AG08396 (cell line): ENCODE results near the gene OR8K3.

Source experiments
- DNase-seq: peaks from one replicate; pipeline ENCODE4 v3.0.0; 2012; ENCODE audit warnings: low spot score, mixed read lengths

Gene OR8K3

GRCh38 chr11:56314844-56315243, at the start of gene OR8K3:
Gene OR8K3 (plus strand): TSS chr11:56315144. CDS start chr11:56318307, 3,163 bp downstream.
- no peak for DNase-seq

DNA sequence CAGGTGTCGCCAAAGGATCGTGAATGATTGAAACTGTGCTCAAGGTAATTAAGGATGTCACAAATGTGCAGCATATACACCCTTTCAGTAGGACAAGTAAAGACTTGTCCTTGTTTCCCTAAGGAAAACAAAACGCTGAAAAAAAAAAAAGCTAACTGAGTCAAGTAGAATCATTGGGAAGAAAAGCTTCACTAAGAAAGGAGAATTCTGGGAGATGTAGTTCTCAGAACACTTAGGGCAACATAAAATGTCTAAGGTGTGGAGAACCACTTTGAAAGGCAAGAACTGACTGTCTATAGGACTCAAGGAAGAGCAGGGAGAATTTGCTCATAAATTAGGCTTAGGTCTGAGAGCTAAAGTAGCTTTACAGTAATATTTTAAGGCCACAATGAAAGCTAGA, 43.9 kb upstream of the OR8K3 start:
- DNase-seq, result no peak

DNA sequence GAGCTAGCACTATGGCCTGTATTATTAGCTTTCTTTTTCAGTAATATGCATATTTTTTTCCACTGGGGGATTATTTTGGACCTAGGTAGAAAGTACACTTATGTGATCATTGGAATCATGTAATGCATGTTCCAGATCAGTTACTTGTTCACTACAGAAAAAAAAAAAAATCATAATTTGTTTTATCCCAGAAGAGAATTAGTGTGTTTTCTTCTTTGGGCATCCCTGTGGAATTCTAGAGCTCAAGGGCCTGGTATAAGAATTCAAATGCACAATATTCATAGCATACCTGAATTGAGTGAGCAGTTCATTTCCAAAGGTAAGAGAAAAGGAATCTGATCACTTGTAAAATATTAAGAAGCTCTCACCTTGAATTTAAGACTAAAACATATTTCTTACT, 41.1 kb upstream of the OR8K3 start, which contains the start of gene OR5T1:
Gene OR5T1 (plus strand): TSS at position 301 of the 400 bp plus-strand sequence. CDS start 1,485 bp downstream, outside the sequence.
- no peak for DNase-seq

DNA sequence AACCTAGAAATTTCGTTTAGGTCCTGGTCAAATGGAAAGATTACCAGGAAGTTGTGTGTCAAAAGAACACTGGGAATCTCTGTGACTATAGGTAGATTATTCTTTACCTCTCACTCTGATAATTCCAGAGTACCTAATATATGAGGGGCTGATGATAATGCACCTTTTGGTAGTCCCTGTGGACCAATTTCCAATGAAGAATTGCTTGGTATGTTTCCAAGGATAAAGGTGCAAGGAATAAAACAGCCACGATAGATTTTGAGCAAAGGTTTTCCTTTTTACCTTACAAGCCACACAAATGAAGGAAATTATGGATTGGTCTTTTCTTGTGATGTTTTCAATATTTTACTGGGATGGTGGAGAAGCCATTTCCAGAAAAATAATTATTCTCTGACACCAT, 22.8 kb upstream of the OR8K3 start, which contains the start of gene OR8H1:
Gene OR8H1 (minus strand): TSS at position 101 of the 400 bp plus-strand sequence. CDS start 1,192 bp downstream, outside the sequence.
- DNase-seq, result no peak

DNA sequence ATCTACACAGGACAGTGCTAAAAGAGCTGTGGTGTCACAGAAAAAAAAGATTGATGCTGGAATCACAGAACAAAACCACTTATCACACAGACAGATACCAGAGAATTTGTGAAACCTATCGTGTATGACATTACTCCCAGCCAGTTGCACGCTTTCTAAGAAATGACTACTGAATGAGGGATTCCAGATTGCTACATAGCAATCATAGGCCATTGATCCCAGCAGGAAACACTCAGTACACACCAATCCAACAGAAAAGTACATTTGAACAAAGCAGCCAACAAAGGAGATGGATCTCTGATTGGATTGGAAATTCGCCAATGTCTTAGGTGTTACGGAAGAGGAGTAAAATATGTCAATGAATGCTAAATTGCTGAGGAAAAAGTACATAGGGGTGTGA, 18.0 kb upstream of the OR8K3 start:
- no peak for DNase-seq

DNA sequence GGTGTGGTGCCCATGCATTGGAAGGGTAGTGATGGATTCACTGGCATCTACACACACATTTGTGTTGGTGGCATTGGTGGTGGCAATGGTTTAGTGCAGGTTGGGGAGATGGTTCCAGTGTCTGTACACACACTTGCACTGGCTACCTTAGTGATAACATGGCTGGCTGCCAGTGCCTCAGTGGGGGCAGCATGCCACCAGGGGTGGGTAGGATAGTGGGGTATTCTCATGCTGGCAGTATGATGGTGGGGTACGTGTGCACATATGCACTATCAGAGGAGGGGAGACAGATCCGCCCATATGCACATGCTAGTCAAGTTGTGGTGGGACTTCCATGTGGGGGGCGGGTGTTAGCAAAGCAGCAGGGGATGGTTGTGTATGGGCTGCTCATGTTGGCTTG, 7.1 kb upstream of the OR8K3 start:
- no peak for DNase-seq

- DNase-seq, result peak; percentile 2
Observed at GRCh38 chr11:56331861-56332491, 17.0 kb downstream of the OR8K3 start.

- no peak for DNase-seq
Observed at GRCh38 chr11:56333156-56333555, 18.2 kb downstream of the OR8K3 start.

DNA sequence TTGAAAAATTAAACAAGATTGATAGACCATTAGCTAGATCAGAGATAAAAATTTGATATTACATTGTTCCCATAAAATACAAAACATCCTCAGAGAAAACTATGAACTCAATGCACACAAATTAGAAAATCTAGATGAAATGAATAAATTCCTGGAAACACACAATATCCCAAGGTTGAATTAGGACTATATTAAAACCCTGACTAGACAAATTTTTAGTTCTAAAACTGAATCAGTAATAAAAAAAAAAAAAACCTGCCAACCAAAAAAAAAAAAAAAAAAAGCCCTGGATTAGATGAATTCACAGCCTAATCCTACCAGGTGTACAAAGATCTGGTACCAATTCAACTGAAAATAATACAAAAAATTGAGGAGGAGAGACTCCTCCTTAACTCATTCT, 25.3 kb downstream of the OR8K3 start:
- DNase-seq, result no peak

DNA sequence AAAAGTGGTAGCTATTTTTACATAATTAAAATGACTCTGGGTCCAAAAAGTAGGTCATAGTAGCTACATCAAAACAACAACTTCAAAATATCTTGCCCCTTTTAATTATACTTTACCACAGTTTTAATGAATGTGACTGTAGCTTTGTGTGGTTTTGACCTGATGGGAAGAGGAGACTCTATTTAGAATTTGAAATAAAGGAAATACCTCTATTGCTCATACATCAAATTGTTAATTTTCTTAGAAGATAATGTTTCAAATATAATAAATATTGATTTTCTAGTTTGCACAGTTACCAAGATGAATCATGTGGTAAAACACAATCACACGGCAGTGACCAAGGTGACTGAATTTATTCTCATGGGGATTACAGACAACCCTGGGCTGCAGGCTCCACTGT, 30.8 kb downstream of the OR8K3 start, which contains the start of gene OR8K1:
Gene OR8K1 (plus strand): TSS at position 301 of the 400 bp plus-strand sequence. CDS start 0 bp downstream, at position 301.
- no peak for DNase-seq

DNA sequence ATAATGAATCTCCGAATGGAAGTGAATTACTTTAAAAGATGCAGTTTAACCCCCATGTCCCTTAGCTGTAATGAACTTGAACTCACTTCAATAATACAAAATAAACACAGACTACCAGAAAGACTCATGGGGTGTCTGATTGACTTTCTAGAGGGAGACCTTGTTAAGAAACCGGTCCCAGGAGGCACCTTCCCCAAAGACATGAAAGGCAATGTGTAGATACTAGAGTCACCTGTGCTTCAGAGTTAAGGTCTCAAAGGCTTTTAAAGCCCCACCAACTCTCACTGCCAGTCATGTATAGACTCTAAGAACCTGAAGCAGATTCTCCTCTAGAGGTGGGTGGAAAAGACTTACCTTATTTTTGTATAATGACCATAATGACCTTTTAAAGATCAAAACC, 39.0 kb downstream of the OR8K3 start, which contains the start of gene OR8J1:
Gene OR8J1 (plus strand): TSS at position 301 of the 400 bp plus-strand sequence. CDS start 5,956 bp downstream, outside the sequence.
- DNase-seq, result no peak
